HG02759 (cell line): ENCODE data around the gene SOCS6.
"Not testable (repeated sequence)": the region's sequence is repeated elsewhere in the genome, so short reads cannot be mapped to it uniquely, and the experiment has no call there.

Source experiments
- ATAC-seq: cut with Tn5 transposase; IDR thresholded peaks from one replicate; pipeline ENCODE4 v1.9.1; 2021; ENCODE audit warnings: mild to moderate bottlenecking, moderate library complexity; ENCODE audit not compliant: unreplicated experiment

SOCS6 gene

DNA sequence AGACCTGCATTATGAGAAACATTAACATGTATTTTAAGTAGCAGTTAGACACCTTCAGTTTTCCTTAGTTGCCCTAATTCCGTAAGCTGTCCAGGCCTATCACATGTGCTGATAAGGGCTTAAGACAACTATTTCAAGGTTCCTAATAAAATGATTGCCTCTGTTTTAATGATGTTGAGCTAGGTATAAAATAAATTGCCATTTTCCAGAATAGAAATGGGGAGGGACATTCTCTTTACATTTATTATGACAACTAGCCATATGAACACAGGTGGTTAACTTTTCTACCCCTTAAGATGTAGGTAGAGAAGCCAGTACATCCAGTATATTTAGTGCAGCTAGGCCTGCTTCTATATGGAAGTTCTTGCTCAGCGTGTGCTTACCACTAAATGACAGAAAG, 65.9 kb downstream of the SOCS6 start:
- ATAC-seq, result no peak

DNA sequence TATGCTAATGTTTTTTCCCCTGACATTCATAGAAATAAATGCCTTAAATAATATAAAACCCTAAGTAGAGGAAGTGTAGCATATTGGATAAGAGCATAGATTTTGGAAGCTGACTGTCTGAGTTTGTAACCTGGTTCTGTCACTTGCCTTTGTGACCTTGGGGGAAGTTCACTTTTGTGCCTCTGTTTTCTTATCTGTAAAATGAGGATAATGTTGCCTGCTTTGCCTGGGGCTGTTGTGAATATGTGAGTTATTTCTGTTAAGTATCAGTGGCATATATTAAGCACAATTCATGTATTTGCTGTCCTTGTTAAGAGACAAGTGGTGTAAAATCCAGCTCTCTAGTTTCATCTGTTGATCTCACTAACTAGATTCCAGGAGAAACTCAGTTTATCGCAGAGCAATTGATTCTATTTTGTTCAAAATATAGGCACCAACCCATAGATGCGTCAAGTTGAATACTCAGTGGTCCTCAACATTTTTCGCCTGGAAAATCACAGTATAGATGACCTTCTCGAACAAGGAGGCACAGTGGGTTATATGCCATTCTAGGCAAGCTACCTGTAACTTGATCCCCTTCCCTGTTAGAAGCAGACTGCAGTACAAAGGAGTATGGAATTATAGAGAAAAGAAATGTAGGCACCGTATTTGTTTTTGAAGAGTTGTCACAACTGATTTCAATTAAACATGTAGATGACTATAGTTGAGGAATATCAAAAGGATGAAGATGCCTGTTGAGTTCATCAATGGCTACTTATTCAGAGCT, 67.0 kb downstream of the SOCS6 start:
- no peak for ATAC-seq

DNA sequence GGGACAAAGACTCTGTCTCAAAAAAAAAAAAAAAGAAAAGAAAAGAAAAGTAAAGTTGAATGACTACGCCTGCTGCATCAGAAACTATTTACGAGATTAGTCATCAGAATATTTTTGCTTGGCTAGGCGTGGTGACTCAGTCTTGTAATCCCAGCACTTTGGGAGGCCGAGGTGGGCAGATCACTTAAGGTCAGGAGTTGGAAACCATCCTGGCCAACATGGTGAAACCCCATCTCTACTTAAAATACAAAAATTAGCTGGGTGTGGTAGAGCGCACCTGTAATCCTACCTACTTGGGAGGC, 69.2 kb downstream of the SOCS6 start:
- ATAC-seq, result peak; percentile 85

DNA sequence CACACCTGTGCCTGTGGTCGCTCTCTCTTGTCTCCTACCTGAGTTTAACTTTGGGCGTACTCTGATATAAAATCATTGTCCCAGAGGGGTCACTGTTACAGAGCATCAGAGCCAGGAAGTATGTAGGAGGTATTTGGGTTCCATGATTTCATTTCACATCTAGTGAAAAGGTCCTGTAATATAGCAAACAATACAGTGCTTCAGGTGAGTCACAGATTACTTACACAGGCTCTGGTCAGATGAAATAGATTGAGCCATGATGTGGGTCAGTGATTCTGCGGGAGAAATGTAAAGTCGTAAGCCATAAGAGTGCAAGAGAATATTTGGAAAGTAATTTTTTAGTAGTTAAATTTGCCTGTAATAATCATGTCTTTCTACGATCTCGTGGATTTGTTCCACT, 70.2 kb downstream of the SOCS6 start:
- ATAC-seq, result no peak

DNA sequence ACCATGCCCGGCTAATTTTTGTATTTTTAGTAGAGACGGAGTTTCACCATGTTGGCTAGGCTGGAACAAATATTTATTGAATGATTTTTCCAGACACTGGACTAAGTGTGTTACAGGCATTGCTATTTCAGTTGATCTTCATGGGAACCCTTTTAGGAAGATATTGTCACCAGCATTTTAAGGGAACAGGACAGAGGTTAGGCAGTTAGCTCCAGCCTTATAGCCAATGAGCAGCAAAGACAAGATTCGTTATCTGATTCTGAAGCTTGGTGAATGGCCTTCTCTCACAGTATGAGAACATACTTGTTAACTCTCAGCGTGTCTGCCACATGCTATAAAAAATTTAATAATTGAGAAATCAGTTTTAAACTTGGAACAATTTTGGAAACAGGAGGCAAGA, 73.4 kb downstream of the SOCS6 start:
- no peak for ATAC-seq

DNA sequence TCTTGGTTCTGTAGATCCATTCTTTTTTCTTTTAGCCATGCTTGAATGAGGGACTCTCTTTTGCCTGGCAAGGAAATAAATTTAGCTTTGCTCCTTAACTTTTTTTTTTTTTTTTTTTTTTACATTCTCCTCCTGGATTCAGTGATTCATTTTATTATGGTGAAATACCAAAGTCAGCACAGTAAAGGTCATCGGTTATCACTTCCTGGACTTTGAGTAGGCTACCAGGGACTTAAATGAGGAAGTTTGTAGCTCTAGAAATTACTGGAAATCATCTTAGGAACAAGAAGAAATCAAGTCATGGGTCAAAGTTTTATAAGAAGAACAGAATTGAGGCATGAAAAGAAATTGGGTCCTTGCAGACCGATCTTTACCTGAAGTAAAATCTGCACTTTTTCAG, 75.0 kb downstream of the SOCS6 start:
- ATAC-seq, result no peak

DNA sequence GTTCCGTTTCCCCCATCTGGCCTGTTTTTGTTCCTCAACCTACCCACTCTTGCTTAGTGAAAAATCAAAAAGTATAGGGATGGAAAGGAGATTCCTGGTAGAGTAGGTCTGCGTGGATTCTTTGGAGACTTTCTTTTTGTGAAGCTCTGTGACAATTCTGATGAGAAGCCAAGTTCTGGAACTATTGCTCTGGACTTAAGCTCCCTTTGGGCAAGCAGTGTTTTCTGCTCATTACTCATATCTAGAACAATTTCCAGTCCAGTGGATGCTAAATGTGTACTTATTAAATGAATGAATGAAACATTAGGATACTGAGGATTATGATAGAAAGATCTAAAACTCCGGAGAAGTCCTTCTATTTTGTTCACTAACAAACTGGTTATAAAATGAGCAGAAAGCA, 76.5 kb downstream of the SOCS6 start:
- ATAC-seq, result no peak

DNA sequence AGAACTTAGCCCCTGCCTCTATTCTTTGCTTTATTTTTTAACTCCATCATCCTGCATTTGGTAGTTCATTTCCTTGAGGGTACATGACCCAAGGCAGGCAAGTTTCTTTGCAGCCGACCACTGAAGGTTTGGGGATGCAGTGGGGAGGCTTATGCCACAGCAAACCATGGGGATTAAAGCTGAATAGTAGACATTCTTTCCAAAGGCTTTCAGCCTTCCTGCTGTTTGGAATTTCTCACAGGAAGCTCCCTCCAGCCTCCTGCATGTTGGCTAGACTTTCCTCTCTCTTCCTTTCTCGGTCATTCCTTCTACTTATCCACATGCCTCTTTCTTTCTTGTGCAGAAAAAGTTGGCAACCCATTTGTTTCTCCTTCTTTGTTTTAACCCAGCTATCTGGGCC, 77.3 kb downstream of the SOCS6 start:
- ATAC-seq, result no peak

DNA sequence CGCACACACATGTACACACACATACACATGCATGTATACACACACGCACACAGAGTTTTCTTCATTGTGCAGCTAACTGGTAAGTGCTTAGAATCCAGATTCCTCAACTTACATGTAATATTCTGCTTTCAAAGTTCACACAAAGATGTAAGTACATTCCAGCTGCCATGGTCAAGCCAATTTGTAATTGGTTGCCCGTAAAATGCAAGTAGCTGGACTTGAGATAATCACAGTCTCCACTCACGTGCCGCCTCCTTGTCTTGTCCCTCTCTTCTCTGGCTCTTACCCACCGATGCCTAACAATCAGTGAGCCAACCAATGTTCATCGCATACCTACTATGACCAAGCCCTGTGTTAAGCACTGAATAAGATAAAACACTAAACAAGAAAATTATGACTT, 77.8 kb downstream of the SOCS6 start:
- no peak for ATAC-seq

DNA sequence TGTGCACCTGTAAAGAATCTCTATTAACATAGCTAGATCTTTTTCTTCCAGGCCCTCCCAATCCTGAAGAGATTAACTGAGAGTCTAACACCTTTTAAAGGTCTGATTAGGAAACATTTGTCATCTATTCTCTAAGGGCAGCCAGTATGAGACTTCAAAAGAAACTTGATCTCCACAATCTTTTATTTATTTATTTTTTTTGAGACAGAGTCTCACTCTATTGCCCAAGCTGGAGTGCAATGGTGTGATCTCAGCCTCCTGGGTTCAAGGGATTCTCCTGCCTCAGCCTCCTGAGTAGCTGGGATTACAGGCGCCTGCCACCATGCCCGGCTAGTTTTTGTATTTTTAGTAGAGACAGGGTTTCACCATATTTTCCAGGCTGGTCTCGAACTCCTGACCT, 78.5 kb downstream of the SOCS6 start:
- not testable (repeated sequence) for ATAC-seq

DNA sequence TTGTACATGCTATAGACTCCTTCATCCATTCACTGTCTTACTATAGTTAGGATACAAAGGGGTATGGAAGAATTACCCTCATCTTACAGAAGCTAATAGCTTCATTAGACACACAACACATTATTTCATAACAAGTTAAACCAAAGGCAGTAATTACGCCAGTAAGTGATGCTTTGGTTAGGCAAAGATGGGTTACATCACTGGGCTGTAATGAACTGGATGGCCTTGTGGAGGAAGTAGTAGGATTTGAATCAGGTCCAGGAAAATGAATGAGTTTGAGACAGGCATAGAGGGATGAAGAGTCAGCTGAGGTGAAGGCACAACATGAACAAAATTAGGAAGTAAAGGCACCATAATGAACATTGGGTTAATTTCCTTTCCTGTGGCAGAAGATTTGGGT, 80.1 kb downstream of the SOCS6 start:
- no peak for ATAC-seq

DNA sequence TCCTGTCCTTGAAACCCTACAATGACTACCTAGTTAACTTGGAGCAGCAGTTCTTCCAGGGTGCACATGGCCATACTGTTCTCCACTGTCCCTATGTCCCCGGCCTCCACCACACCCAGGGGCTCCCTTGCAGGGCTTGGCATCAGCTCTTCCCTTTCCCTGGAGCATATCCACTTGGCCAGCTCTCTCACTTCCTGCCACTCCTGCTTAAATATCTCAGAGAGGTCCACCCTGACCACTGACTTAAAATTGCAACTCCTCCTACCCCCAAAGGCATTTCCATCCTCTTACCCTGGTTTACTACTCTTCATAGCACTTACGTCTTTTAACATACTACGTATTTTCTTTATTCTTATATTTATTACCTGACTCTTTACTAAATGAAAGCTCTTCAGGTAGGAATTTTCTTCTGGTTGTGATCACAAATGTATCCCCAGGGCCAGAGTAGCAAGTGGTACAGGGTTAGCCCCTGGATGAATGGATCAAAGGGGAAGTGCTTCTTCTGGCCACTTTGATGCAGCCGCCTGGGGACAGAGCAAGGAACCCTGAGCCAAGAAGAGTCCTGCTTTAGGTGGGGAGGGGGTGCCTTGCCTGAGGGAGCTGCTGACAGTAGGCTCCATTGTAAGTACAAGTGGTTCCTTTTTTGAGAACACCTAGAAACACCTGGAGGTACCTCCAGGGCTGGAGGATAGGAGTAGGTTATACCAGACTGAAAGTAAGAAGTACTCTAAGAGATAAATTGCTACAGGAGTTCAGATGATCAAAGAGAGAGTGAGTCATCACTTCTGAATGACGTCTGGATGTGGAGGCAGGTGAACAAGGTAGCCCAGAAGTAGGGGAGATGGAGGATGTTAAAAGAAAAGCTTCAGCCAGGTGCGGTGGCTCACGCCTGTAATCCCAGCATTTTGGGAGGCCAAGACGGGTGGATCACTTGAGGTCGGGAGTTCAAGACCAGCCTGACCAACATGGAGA, 82.2 kb downstream of the SOCS6 start:
- ATAC-seq, result no peak

DNA sequence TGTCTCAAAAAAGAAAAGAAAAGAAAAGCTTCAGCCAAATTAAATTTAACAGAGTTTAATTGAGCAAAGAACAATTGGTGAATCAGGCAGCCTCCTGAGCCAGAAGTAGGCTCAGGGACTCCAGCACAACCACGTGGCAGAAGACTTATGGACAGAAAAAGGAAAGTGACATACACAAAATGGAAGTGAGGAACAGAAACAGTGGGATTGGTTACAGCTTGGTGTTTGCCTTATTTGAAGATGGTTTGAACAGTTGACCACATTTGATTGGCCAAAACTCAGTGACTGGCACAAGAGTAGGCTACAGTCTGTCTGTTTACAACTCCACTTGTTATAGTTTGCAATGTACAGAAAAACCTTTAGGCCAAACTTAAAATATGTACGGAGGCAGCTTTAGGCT, 83.1 kb downstream of the SOCS6 start:
- ATAC-seq, result no peak

DNA sequence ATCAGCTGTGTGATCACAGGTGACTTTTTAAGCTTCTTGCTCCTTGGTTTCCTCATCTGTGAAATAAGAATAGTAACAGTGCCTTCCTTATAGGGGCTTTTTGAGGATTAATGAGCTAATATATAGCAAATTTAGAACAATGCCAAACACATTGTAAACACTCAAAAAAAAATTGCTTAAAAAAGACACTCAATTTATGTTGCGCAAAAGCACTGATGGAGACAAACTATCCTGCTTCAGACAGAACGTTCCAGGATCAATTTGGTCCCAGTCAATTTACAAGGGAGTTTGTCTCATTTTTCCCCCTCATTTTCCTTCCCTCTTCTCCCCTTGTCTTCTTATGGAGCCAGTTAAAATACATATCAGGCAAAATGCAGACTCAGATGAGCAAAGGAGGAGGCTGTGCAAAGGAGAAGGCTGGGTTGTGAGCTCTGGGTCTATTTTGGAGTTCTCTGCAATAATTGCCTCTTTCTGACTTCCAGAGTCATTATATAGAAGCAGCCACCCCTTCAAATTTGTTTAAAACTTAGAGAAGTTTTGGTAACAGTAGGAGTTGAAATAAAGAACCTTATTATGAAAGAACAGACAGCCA, 83.7 kb downstream of the SOCS6 start:
- no peak for ATAC-seq

DNA sequence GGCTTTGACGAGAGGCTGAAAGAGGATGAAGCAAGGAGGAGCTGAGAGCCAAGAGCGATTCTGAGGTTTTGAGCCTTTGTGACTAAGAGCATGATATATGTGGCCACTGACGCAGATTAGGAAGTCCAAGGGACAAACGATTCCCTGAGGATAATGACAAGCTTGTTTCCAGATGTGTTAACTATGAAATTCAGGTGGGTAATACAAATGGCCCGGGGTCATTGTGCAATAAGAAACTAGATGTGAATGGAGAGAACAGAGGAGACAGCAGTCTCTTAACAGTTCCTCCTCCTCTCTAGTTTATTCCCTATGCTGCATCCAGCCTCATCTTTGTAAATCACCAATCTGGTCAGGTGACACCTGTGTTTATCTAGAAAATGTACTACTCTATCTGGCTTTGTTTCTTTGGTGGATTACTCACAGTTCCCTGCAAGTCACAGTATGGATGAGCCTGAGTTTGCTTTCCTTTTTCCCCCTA, 84.2 kb downstream of the SOCS6 start:
- no peak for ATAC-seq

DNA sequence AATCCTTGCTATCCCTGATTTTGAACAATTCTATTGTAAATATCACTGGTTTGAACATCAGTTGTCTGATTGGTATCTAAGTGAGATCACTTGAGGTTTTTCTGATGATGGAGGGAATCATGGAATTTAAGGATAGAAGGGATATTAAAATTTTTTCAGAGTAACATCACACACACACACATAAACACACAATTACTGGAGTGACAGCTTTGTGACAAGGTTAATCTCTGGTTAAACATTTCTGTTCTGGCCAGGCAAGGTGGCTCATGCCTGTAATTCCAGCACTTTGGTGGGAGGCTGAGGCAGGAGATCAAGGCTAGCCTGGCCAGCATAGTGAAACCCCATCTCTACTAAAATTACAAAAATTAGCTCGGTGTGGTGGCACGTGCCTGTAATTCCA, 85.3 kb downstream of the SOCS6 start:
- ATAC-seq, result no peak

DNA sequence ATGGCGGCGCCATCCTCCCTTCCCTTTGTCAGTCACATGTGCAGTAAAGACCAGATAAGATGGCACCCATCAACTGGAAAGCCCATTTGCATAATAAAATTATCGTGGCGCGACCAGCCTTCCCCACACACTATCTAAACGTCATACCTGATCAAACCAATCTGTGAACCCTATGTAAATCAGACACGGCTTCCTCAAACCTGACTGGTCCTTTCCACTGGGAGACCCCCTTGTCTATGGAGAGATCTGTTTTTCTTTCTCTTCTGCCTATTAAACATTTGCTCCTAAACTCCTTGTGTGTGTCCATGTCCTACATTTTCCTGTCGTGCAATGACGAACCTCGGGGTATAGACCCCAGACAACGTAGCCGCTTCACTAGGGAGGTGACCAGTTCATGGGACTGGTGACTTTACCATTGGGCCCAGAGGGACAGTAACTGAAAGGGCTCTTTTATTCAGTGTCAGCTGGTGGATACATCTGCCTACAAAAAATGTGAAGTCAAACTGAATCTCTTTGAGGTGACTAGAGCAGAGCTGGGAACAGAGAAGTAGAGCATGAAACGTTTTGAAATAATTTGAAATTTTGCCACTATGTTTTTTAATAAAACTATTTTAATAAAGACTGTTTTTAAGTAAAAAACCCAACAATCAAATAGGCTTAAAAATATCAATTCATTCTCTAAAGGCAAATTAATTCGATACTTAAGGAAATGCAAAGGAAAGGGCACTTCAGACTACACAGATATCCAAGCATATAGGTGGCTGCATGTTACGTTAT, 87.5 kb downstream of the SOCS6 start:
- no peak for ATAC-seq

DNA sequence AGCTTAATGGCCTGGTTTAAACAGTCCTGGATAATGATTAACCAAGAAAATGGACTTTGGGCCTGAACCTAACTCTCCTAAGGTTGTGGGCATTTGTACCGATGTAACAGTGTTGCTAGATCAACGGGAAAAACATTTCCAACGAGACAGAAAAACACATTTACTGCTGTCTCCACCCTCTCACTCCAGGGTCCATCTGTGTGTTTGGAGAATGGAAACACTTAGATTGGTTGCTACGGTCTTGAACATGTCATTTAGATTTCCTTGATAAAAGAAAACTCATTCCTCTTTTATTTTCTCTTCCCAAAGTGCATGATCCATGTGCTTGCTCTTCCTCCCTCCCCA, 88.0 kb downstream of the SOCS6 start:
- ATAC-seq, result no peak

DNA sequence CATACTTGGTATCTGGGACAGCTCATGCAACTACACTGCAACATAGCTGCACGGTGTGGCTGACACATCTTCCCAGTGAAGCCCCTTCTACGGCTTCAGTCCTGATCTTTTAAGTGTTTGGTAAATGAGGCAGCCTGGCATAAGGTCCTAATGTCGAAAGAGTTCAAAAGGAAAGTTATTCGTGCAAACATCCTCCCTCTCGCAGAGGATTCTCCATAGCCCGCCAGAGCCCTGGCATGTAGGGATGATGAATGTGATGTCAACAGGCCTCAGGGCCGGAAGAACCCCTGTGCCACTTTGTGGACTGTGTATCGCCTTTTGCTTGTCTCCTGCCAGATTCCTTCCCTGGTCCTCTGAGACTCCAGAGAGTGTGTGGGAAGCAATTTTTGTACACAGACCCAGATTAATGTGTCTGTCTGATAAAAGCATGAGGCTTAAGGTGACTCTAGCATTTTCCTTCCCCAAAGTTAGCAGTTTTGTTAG, 88.5 kb downstream of the SOCS6 start:
- no peak for ATAC-seq

DNA sequence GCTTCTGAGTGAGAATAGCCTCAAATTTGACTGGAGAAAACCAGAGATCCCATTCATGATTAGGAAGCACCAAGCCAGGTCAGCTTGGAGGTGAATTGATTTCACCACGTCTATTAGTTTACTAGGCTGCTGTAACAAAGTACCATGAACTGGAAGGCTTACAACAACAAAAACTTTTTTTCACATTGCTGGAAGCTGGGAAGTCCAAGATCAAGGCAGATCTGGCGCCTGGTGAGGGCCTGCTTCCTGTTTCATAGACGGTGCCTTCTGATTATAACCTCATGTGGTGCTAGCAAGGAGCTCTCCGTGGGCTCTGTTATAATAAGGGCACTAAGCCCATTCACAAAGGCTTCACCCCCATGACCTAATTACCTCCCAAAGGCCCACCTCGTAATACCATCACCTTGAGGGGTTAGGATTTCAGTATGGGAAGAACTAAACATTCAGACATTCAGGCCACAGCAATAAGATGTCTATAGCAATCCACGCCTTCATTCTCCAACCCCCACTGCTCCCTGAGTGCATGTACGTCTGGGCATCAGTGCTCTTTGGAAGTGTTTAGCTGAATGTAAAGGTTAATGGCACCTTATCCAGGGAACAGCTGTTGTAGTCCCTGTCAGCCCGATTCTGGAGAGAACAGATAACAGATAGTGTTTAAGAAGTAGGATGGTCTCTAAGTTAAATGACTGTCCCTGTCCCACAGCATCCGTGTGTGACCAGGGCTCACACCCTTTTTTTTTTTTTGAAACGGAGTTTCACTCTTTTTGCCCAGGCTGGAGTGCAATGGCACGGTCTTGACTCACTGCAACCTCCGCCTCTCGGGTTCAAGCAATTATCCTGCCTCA, 89.2 kb downstream of the SOCS6 start:
- ATAC-seq, result no peak
